ENCODE data around the gene CACHD1. TPM values are rescaled to one million over a fixed set of nuclear protein-coding genes. Genes with fewer than 3 reads are reported as not detected.
A peak's percentile ranks its signal among the peaks of the same experiment; 100 is the strongest.
"Not testable (repeated sequence)": the region's sequence is repeated elsewhere in the genome, so short reads cannot be mapped to it uniquely, and the experiment has no call there.

CACHD1 gene
- total and polyA plus RNA-seq, 9 donors: 9.7 to 14.7 (median 11.8) TPM

DNA sequence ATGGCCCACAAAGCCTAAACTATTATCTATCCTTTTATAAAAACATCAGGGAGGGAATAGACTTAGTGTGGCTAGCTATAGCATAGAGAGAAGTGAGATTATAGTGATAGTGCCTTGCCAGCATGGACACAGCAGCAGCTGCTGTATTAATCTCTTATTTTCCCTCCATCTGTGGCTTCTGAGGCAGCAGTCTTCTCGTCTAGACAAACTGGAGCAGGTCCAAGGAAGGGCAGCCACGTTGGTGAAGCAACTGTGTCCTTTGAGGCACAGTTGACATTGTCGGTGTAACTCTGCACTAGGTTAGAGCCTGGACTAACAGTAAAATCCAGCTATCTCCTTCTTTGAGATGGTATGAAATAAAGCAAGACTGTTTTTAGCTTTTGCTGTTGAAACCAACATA is 131.3 kb downstream of the CACHD1 start:
- Histone ChIP-seq H3K9me3 (replicated peaks; ENCODE audit: control insufficient read depth, low read depth, low read length) (no peaks in the 10 kb centered on the region), H3K4me1 (ENCODE audit: control insufficient read depth, insufficient read depth, low read length) (no peaks in the 10 kb centered on the region), H3K36me3 (ENCODE audit: control insufficient read depth, insufficient read depth, low read length) (peaks cover 2% of the 10 kb centered on the region), H3K4me3 (ENCODE audit: low read length) (no peak overlapping the region), H3K27me3 (ENCODE audit: control insufficient read depth, insufficient read depth, low read length) (no peaks in the 10 kb centered on the region), H3K27ac (ENCODE audit: low read length) (no peak overlapping the region)
- DNase-seq: peak; percentile 49
- whole genome bisulfite sequencing (ENCODE audit: insufficient coverage): 32% methylated on average over 3 of the region's 3 CpGs

GRCh38 chr1:64608005-64608650 is 138.2 kb downstream of the CACHD1 start:
- DNase-seq: peak; percentile 13
- Histone ChIP-seq H3K9me3 (replicated peaks; ENCODE audit: control insufficient read depth, low read depth, low read length) (peaks cover 3% of the 10 kb centered on the region), H3K27me3 (ENCODE audit: control insufficient read depth, insufficient read depth, low read length) (no peaks in the 10 kb centered on the region), H3K4me3 (ENCODE audit: low read length) (no peak overlapping the region), H3K27ac (ENCODE audit: low read length) (no peak overlapping the region), H3K4me1 (ENCODE audit: control insufficient read depth, insufficient read depth, low read length) (no peaks in the 10 kb centered on the region), H3K36me3 (ENCODE audit: control insufficient read depth, insufficient read depth, low read length) (peaks cover 9% of the 10 kb centered on the region)
- WGBS (ENCODE audit: insufficient coverage): 0% methylated on average over 1 of the region's 1 CpG

DNA sequence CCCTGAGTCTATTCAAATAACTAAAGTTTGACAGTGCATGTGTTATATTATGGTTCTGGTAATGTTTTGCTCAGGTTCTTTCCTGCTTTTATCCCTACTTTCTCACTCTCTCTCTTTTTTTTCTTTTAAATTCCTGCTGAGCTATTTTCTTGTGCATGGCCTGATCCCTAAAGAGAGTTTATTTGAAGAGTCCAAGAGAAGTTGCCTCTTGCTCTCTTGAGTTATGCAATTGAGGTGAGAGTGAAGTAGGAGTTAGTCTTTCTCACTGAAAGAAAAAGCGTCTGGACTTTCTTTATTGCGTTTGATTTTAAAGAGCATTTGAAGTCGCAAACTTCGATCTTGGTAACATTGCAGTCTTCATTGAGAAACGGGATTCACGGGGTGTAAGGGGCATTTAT is 138.7 kb downstream of the CACHD1 start:
- H3K4me3 ChIP-seq (ENCODE audit: low read length): no peak overlapping the region
- DNase-seq: no peak
- no peaks in the 10 kb centered on the region for H3K4me1 ChIP-seq (ENCODE audit: control insufficient read depth, insufficient read depth, low read length)
- peaks cover 9% of the 10 kb centered on the region for H3K36me3 ChIP-seq (ENCODE audit: control insufficient read depth, insufficient read depth, low read length)
- peaks cover 3% of the 10 kb centered on the region for H3K9me3 ChIP-seq (replicated peaks; ENCODE audit: control insufficient read depth, low read depth, low read length)
- H3K27me3 ChIP-seq (ENCODE audit: control insufficient read depth, insufficient read depth, low read length): no peaks in the 10 kb centered on the region
- 77% methylated on average over 6 of the region's 6 CpGs for WGBS (ENCODE audit: insufficient coverage)
- no peak overlapping the region for H3K27ac ChIP-seq (ENCODE audit: low read length)

DNA sequence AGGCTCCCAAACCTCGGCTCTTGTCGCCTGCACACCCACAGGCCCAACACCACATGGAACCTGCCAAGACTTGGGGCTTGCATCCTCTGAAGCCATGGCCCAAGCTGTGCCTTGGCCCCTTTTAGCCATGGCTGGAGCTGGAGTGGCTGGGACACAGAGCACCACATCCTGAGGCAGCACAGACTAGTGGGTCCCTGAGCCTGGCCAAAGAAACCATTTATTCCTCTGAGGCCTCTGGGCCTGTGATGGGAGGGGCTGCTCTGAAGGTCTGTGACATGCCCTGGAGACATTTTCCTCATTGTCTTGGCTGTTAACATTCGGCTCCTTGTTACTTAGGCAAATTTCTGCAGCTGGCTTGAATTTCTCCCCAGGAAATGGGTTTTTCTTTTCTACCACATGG is 141.0 kb downstream of the CACHD1 start:
- H3K4me3 ChIP-seq (ENCODE audit: low read length); H3K9me3 ChIP-seq (replicated peaks; ENCODE audit: control insufficient read depth, low read depth, low read length); DNase-seq; H3K27me3 ChIP-seq (ENCODE audit: control insufficient read depth, insufficient read depth, low read length); H3K36me3 ChIP-seq (ENCODE audit: control insufficient read depth, insufficient read depth, low read length); H3K27ac ChIP-seq (ENCODE audit: low read length); H3K4me1 ChIP-seq (ENCODE audit: control insufficient read depth, insufficient read depth, low read length): not testable (repeated sequence)
- WGBS (ENCODE audit: insufficient coverage): 80% methylated on average over 3 of the region's 3 CpGs

GRCh38 chr1:64616039-64616438 is 146.1 kb downstream of the CACHD1 start:
- Histone ChIP-seq H3K27ac (ENCODE audit: low read length) (no peak overlapping the region), H3K27me3 (ENCODE audit: control insufficient read depth, insufficient read depth, low read length) (no peaks in the 10 kb centered on the region), H3K9me3 (replicated peaks; ENCODE audit: control insufficient read depth, low read depth, low read length) (no peaks in the 10 kb centered on the region), H3K36me3 (ENCODE audit: control insufficient read depth, insufficient read depth, low read length) (peaks cover 4% of the 10 kb centered on the region), H3K4me1 (ENCODE audit: control insufficient read depth, insufficient read depth, low read length) (no peaks in the 10 kb centered on the region), H3K4me3 (ENCODE audit: low read length) (no peak overlapping the region)
- WGBS (ENCODE audit: insufficient coverage): no CpG with 5 or more reads among the region's 2 CpGs
- peak; percentile 33 for DNase-seq

DNA sequence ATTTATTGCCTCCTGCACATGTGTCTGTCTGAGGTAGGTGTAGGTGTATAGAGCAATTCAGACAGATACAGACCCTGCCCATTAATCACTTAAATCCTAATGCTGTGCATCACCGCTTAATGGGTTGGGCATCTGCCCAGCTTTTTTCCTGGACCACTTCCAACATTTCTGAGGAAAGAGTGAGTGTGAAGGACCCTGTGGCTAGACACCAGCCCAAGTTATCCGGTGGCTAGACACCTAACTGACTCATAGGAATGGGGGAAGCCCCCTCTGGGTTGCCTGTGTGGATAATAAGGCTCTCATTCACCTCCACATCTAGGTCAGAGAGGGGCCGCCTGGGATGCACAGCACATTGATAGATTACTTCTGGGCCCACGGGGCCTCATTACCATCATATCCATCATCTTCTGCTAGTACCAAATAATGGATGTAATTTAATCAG is 153.8 kb downstream of the CACHD1 start:
- no peaks in the 10 kb centered on the region for H3K36me3 ChIP-seq (ENCODE audit: control insufficient read depth, insufficient read depth, low read length)
- peaks cover 7% of the 10 kb centered on the region for H3K4me1 ChIP-seq (ENCODE audit: control insufficient read depth, insufficient read depth, low read length)
- no peak overlapping the region for H3K27ac ChIP-seq (ENCODE audit: low read length)
- H3K27me3 ChIP-seq (ENCODE audit: control insufficient read depth, insufficient read depth, low read length): no peaks in the 10 kb centered on the region
- no peak for DNase-seq
- no peaks in the 10 kb centered on the region for H3K9me3 ChIP-seq (replicated peaks; ENCODE audit: control insufficient read depth, low read depth, low read length)
- no peak overlapping the region for H3K4me3 ChIP-seq (ENCODE audit: low read length)
- no CpG with 5 or more reads among the region's 4 CpGs for WGBS (ENCODE audit: insufficient coverage)

DNA sequence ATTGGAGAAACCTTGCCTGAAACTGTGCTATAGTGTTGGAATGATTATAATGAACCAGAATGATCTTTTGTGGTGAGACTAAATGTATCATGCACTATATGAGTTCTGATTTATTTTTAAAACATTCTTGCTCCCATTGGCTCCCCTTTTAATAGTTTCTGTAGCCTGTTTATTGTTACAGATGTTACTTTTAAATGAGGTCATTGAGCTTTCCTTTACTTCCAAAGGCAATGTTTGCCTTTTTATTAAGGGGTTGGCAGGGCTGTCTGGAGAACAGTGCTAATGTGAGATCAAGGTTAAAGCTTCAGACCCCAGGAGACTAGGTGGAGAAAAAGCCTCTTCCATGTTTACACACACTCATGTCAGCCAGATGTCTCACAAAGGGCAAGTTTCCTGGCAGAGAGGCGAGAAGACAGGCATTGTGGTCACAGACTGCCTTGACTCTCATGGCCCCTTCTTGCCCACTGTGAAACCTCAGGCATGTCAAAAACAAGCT is 154.3 kb downstream of the CACHD1 start:
- 40% methylated on average over 1 of the region's 1 CpG for WGBS (ENCODE audit: insufficient coverage)
- peak; percentile 52 for DNase-seq
- Histone ChIP-seq H3K9me3 (replicated peaks; ENCODE audit: control insufficient read depth, low read depth, low read length) (no peaks in the 10 kb centered on the region), H3K27me3 (ENCODE audit: control insufficient read depth, insufficient read depth, low read length) (no peaks in the 10 kb centered on the region), H3K27ac (ENCODE audit: low read length) (no peak overlapping the region), H3K4me3 (ENCODE audit: low read length) (no peak overlapping the region), H3K36me3 (ENCODE audit: control insufficient read depth, insufficient read depth, low read length) (no peaks in the 10 kb centered on the region), H3K4me1 (ENCODE audit: control insufficient read depth, insufficient read depth, low read length) (peaks cover 7% of the 10 kb centered on the region)

DNA sequence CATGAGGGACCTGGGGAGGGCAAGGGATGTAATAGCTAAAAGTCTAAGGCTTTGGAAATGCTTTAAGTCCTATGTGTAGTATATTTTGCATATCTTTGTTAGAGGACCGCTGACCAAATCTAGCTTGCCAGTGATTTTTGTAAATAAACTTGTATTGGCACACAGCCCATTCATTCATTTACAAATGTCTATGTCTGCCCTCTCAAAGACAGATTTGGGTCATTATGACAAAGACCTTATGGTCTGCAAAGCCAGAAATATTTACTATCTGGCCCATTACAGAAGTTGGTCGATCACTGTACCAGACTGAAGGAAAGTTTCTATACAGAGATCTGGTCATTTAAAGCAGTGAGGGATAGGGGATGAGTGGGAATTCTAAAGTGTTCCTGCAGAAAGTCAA is 154.9 kb downstream of the CACHD1 start:
- no CpG with 5 or more reads among the region's 2 CpGs for WGBS (ENCODE audit: insufficient coverage)
- DNase-seq: no peak
- Histone ChIP-seq H3K27ac (ENCODE audit: low read length) (no peak overlapping the region), H3K4me3 (ENCODE audit: low read length) (no peak overlapping the region), H3K36me3 (ENCODE audit: control insufficient read depth, insufficient read depth, low read length) (no peaks in the 10 kb centered on the region), H3K9me3 (replicated peaks; ENCODE audit: control insufficient read depth, low read depth, low read length) (no peaks in the 10 kb centered on the region), H3K4me1 (ENCODE audit: control insufficient read depth, insufficient read depth, low read length) (peaks cover 7% of the 10 kb centered on the region), H3K27me3 (ENCODE audit: control insufficient read depth, insufficient read depth, low read length) (no peaks in the 10 kb centered on the region)

DNA sequence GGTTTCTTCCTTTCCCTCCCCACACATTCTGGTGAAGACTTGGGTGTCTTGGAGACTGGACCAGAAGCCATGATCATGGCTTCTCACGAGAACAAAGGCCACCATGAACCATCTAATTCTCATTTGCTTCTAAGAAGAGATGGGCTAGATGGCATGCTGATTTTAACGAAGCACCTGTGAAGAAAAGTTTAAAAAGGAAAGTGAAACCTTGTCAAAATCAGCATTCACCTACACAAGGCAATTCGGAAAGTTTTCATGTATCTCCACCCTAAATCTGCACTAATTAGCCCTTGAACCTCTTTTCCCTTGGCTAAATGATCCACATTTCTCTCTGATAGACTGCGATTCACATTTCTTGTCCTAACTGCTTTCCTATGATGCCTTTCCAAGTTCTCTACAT is 160.7 kb downstream of the CACHD1 start:
- Histone ChIP-seq H3K36me3 (ENCODE audit: control insufficient read depth, insufficient read depth, low read length) (peaks cover 7% of the 10 kb centered on the region), H3K27ac (ENCODE audit: low read length) (no peak overlapping the region), H3K4me3 (ENCODE audit: low read length) (no peak overlapping the region), H3K4me1 (ENCODE audit: control insufficient read depth, insufficient read depth, low read length) (peaks cover 5% of the 10 kb centered on the region), H3K9me3 (replicated peaks; ENCODE audit: control insufficient read depth, low read depth, low read length) (no peaks in the 10 kb centered on the region), H3K27me3 (ENCODE audit: control insufficient read depth, insufficient read depth, low read length) (no peaks in the 10 kb centered on the region)
- DNase-seq: no peak
- no CpG with 5 or more reads among the region's 4 CpGs for WGBS (ENCODE audit: insufficient coverage)

- no peaks in the 10 kb centered on the region for H3K27me3 ChIP-seq (ENCODE audit: control insufficient read depth, insufficient read depth, low read length)
- DNase-seq: no peak
- H3K9me3 ChIP-seq (replicated peaks; ENCODE audit: control insufficient read depth, low read depth, low read length): no peaks in the 10 kb centered on the region
- H3K36me3 ChIP-seq (ENCODE audit: control insufficient read depth, insufficient read depth, low read length): peaks cover 7% of the 10 kb centered on the region
- no peak overlapping the region for H3K27ac ChIP-seq (ENCODE audit: low read length)
- H3K4me1 ChIP-seq (ENCODE audit: control insufficient read depth, insufficient read depth, low read length): peaks cover 5% of the 10 kb centered on the region
- WGBS (ENCODE audit: insufficient coverage): 20% methylated on average over 1 of the region's 3 CpGs
- H3K4me3 ChIP-seq (ENCODE audit: low read length): no peak overlapping the region
Observed at GRCh38 chr1:64631346-64632034, 161.6 kb downstream of the CACHD1 start.

Measured in muscle of leg (tissue), 11 donors.